Epithelial cell of proximal tubule (primary cell): Measurements from ENCODE around the gene LARGE1. TPM values are rescaled to one million over a fixed set of nuclear protein-coding genes. Genes with fewer than 3 reads are reported as not detected.
A peak's percentile ranks its signal among the peaks of the same experiment; 100 is the strongest.

ENCODE experiments used
- DNase-seq: peaks from one replicate; pipeline ENCODE4 v3.0.0-alpha.2; 2011; ENCODE audit warnings: low read depth
- H3K4me3 ChIP-seq: 2 replicates; pipeline ENCODE4 v1.5.1; 2011; ENCODE audit warnings: low read depth, mild to moderate bottlenecking, low read length
- CTCF ChIP-seq: conservative IDR thresholded peaks from 2 replicates; pipeline ENCODE4 v1.5.1; 2012; ENCODE audit warnings: low read depth, mild to moderate bottlenecking, low read length
- total RNA-seq: library from RNA; depleted of rRNA; stranded (reverse); fragments of >200 nt; gene quantifications from 2 replicates; pipeline ENCODE4 v1.2.3, GENCODE V29; 2015

LARGE1 gene
- total RNA-seq, 1 donor from 2014 or later, result 18.3 TPM

GRCh38 chr22:33579448-33580093 lies 340.7 kb downstream of the LARGE1 start:
- no peak overlapping the region for H3K4me3 ChIP-seq
- peak; percentile 98 for TF ChIP-seq CTCF
- no peak for DNase-seq

GRCh38 chr22:33578752-33579151 lies 341.5 kb downstream of the LARGE1 start:
- no peak for TF ChIP-seq CTCF

GRCh38 chr22:33577862-33578411 lies 342.3 kb downstream of the LARGE1 start:
- no peak overlapping the region for H3K4me3 ChIP-seq
- peak; percentile 78 for DNase-seq
- no peak for TF ChIP-seq CTCF

More at GRCh38 chr22:33578752-33579151, 341.5 kb downstream of the LARGE1 start:
- DNase-seq, result no peak
- no peak overlapping the region for H3K4me3 ChIP-seq

GRCh38 chr22:33576205-33576604 lies 344.1 kb downstream of the LARGE1 start:
- no peak overlapping the region for H3K4me3 ChIP-seq
- DNase-seq, result no peak
- TF ChIP-seq CTCF, result no peak

GRCh38 chr22:33575771-33576170 lies 344.5 kb downstream of the LARGE1 start:
- H3K4me3 ChIP-seq, result no peak overlapping the region
- TF ChIP-seq CTCF, result no peak
- no peak for DNase-seq

- DNase-seq, result no peak
- no peak for TF ChIP-seq CTCF
- no peak overlapping the region for H3K4me3 ChIP-seq
Observed at GRCh38 chr22:33575041-33575440, 345.2 kb downstream of the LARGE1 start.

- no peak for TF ChIP-seq CTCF
- peak; percentile 99 for DNase-seq
- no peak overlapping the region for H3K4me3 ChIP-seq
Observed at GRCh38 chr22:33573479-33573878, 346.8 kb downstream of the LARGE1 start.
